GM06990 (cell line): Measurements from ENCODE around the gene NFIA.

Source experiments
- DNase-seq: peaks from one replicate; pipeline ENCODE4 v3.0.0-alpha.2; 2011; ENCODE audit not compliant: insufficient read length; ENCODE audit errors: extremely low read depth
- H3K27me3 ChIP-seq: replicated peaks from 2 replicates; pipeline ENCODE4 v1.6.0; 2011; ENCODE audit warnings: low read length; ENCODE audit not compliant: control insufficient read depth, insufficient read depth
- H3K36me3 ChIP-seq: 2 replicates; pipeline ENCODE4 v1.5.1; 2011; ENCODE audit warnings: low read length; ENCODE audit not compliant: control insufficient read depth, insufficient read depth
- H3K4me3 ChIP-seq: replicated peaks from 2 replicates; pipeline ENCODE4 v1.5.1; 2011; ENCODE audit warnings: low read depth, mild to moderate bottlenecking, control low read depth, low read length
- CTCF ChIP-seq: IDR thresholded peaks from 2 replicates; pipeline ENCODE4 v1.5.1; 2011; ENCODE audit warnings: low read length, control low read depth, mild to moderate bottlenecking, inconsistent platforms; ENCODE audit not compliant: insufficient read depth, poor library complexity, severe bottlenecking

The NFIA gene

GRCh38 chr1:61356995-61357394 is 274.6 kb downstream of the NFIA start:
- Histone ChIP-seq H3K27me3 (no peaks in the 10 kb centered on the region; the same call in 1 of the 2 replicates), H3K36me3 (no peaks in the 10 kb centered on the region), H3K4me3 (no peak overlapping the region)
- TF ChIP-seq CTCF: no peak
- no peak for DNase-seq

GRCh38 chr1:61357539-61357938 is 275.2 kb downstream of the NFIA start:
- TF ChIP-seq CTCF: no peak
- Histone ChIP-seq H3K4me3 (no peak overlapping the region), H3K36me3 (no peaks in the 10 kb centered on the region), H3K27me3 (no peaks in the 10 kb centered on the region; the same call in 1 of the 2 replicates)
- no peak for DNase-seq

- Histone ChIP-seq H3K4me3 (no peak overlapping the region), H3K36me3 (no peaks in the 10 kb centered on the region), H3K27me3 (no peaks in the 10 kb centered on the region)
- DNase-seq: no peak
- TF ChIP-seq CTCF: no peak
Observed at GRCh38 chr1:61358770-61359455, 276.6 kb downstream of the NFIA start.

GRCh38 chr1:61361931-61362330 is 279.6 kb downstream of the NFIA start:
- H3K36me3 ChIP-seq: no peaks in the 10 kb centered on the region
- DNase-seq: no peak
- no peak for TF ChIP-seq CTCF
- H3K27me3 ChIP-seq: no peaks in the 10 kb centered on the region
- H3K4me3 ChIP-seq: no peak overlapping the region

- Histone ChIP-seq H3K4me3 (no peak overlapping the region), H3K27me3 (no peaks in the 10 kb centered on the region)
- TF ChIP-seq CTCF: no peak
Observed at GRCh38 chr1:61362351-61362750, 280.0 kb downstream of the NFIA start.

GRCh38 chr1:61368366-61368765 is 286.0 kb downstream of the NFIA start:
- Histone ChIP-seq H3K36me3 (no peaks in the 10 kb centered on the region), H3K4me3 (no peak overlapping the region), H3K27me3 (no peaks in the 10 kb centered on the region)
- DNase-seq: no peak
- no peak for TF ChIP-seq CTCF

More at GRCh38 chr1:61362351-61362750, 280.0 kb downstream of the NFIA start:
- no peak for DNase-seq
- H3K36me3 ChIP-seq: no peaks in the 10 kb centered on the region
